Panc1 (cell line): ENCODE measurements around the gene YIF1A. TPM values are rescaled to one million over a fixed set of nuclear protein-coding genes. Genes with fewer than 3 reads are reported as not detected.
"Not testable (repeated sequence)": the region's sequence is repeated elsewhere in the genome, so short reads cannot be mapped to it uniquely, and the experiment has no call there.

ENCODE experiments used
- ATAC-seq: fragments of 200-7000 bp; cut with Tn5 transposase; 2 replicates; pipeline ENCODE4 v1.9.1; 2020; ENCODE audit warnings: mild to moderate bottlenecking, moderate library complexity
- BruUV-seq: library from RNA; stranded (reverse); fragments of 400-500 nt; replicated peaks from 2 replicates; lab custom pipeline; 2021; lab: Mats Ljungman, UMichigan
- CTCF ChIA-PET: fragments of 300-600 bp; sonication (Branson Sonifier 250); formaldehyde crosslinking; loops from one replicate; lab custom pipeline; 2022; ENCODE audit warnings: antibody characterized with exemption; lab: Charles Lee
- POLR2A ChIA-PET: fragments of 300-600 bp; sonication (Branson Sonifier 250); formaldehyde crosslinking; loops from one replicate; lab custom pipeline; 2022; ENCODE audit warnings: antibody characterized with exemption; lab: Charles Lee
- DNase-seq: peaks from one replicate; pipeline ENCODE4 v3.0.0-alpha.2; 2010; ENCODE audit warnings: low read depth, low spot score
- H3K27ac ChIP-seq: 2 replicates; pipeline ENCODE4 v1.5.1; 2011; ENCODE audit warnings: mild to moderate bottlenecking, low read length, inconsistent platforms
- H3K27me3 ChIP-seq: fragments of 200-500 bp; sonication (Bioruptor generic); 2 replicates; pipeline ENCODE4 v1.6.0; 2014; ENCODE audit warnings: low read length, inconsistent platforms; ENCODE audit not compliant: control insufficient read depth, insufficient read depth
- H3K36me3 ChIP-seq: fragments of 200-500 bp; sonication (Bioruptor generic); 2 replicates; pipeline ENCODE4 v1.5.1; 2014; ENCODE audit warnings: inconsistent platforms, mild to moderate bottlenecking, low read length, moderate library complexity; ENCODE audit not compliant: control insufficient read depth, insufficient read depth
- H3K4me1 ChIP-seq: 2 replicates; pipeline ENCODE4 v1.5.1; 2011; ENCODE audit warnings: inconsistent platforms, mild to moderate bottlenecking, low read length, moderate library complexity; ENCODE audit not compliant: control insufficient read depth, insufficient read depth
- H3K4me3 ChIP-seq, 2 experiments: 2 replicates each; pipeline ENCODE4 v1.5.1; 2011 to 2012; ENCODE audit warnings: low read depth in 2 of 2, low read length in 2 of 2, mild to moderate bottlenecking in 2 of 2, inconsistent platforms in 1 of 2, moderate library complexity in 1 of 2
- H3K9me3 ChIP-seq: fragments of 200-500 bp; sonication (Bioruptor generic); 2 replicates; pipeline ENCODE4 v1.5.1; 2014; ENCODE audit warnings: low read depth, mild to moderate bottlenecking, inconsistent platforms, low read length, moderate library complexity; ENCODE audit not compliant: control insufficient read depth, insufficient read depth
- CTCF ChIP-seq: fragments of 450-650 bp; IDR thresholded peaks from 2 replicates; pipeline ENCODE4 v1.5.1; 2017; ENCODE audit warnings: mild to moderate bottlenecking
- POLR2AphosphoS5 ChIP-seq: IDR thresholded peaks from 2 replicates; pipeline ENCODE4 v1.6.1; 2012; ENCODE audit warnings: mild to moderate bottlenecking, low read depth, low read length, moderate library complexity
- REST ChIP-seq, 2 experiments: IDR thresholded peaks; 2 replicates each; pipeline ENCODE4 v1.6.1; 2011 to 2012; ENCODE audit warnings: low read depth in 2 of 2, control low read depth in 1 of 2, low read length in 1 of 2, mild to moderate bottlenecking in 1 of 2, moderate library complexity in 1 of 2; ENCODE audit not compliant: insufficient read depth in 1 of 2
- SIN3A ChIP-seq: IDR thresholded peaks from 2 replicates; pipeline ENCODE4 v1.6.1; 2012; ENCODE audit warnings: low read depth, mild to moderate bottlenecking, low read length, moderate library complexity, borderline replicate concordance; ENCODE audit not compliant: insufficient read depth
- TCF7L2 ChIP-seq: IDR thresholded peaks from 2 replicates; pipeline ENCODE4 v1.6.1; 2011; ENCODE audit warnings: mild to moderate bottlenecking, low read depth, low read length, inconsistent platforms
- in situ Hi-C: cut with HindIII; loops from 2 replicates; pipeline ENCODE4 v1.10.0; 2016; ENCODE audit warnings: low sequenced_read_pairs, low pct_unique_long_range_greater_than_20kb
- intact Hi-C: fragments of 100-400 bp; cut with micrococcal nuclease; formaldehyde crosslinking; loops from one replicate; pipeline ENCODE4 v1.10.0; 2022; ENCODE audit not compliant: unreplicated experiment
- total RNA-seq: library from RNA; stranded (reverse); gene quantifications from one replicate; pipeline ENCODE4 v1.2.1, GENCODE V29; 2021; ENCODE audit not compliant: unreplicated experiment

Gene YIF1A
- total RNA-seq, 1 experiment from 2014 or later = 196 TPM

- Histone ChIP-seq H3K27ac (no peak overlapping the region), H3K4me1 (peaks cover 13% of the 10 kb centered on the region), H3K9me3 (no peaks in the 10 kb centered on the region), H3K36me3 (no peaks in the 10 kb centered on the region), H3K4me3 (no peak overlapping the region), H3K27me3 (no peaks in the 10 kb centered on the region)
- intact Hi-C loops = no loop called here
- POLR2A ChIA-PET = interaction anchor here (0.7 kb wide), 1 partner anchor 12 kb away, joined by 3 read pairs; no protein-coding TSS in a partner anchor
- DNase-seq (no peak), ATAC-seq (no peak)
- no peak for TF ChIP-seq REST (IDR thresholded peaks at IDR 0.05; ENCODE audit: insufficient read depth in 1 of 2, low read depth in 2 of 2, low read length in 1 of 2)
- TF ChIP-seq CTCF = no peak
- TF ChIP-seq SIN3A = no peak
- no peak for TF ChIP-seq POLR2AphosphoS5
- TF ChIP-seq TCF7L2 = no peak
- in situ Hi-C loops = no loop called here
- CTCF ChIA-PET = no interaction called here
- BruUV-seq = no TSS peak
Observed at GRCh38 chr11:66322732-66323427, 33.9 kb upstream of the YIF1A start.

- in situ Hi-C loops (no loop called here), intact Hi-C loops (no loop called here)
- TF ChIP-seq POLR2AphosphoS5 (no peak), CTCF (no peak), SIN3A (no peak), REST (IDR thresholded peaks at IDR 0.05; ENCODE audit: insufficient read depth in 1 of 2, low read depth in 2 of 2, low read length in 1 of 2) (no peak), TCF7L2 (no peak)
- POLR2A ChIA-PET = interaction anchor here (0.5 kb wide), 1 partner anchor 38 kb away, joined by 3 read pairs; no protein-coding TSS in a partner anchor
- H3K9me3 ChIP-seq = no peaks in the 10 kb centered on the region
- no peaks in the 10 kb centered on the region for H3K27me3 ChIP-seq
- no peaks in the 10 kb centered on the region for H3K36me3 ChIP-seq
- CTCF ChIA-PET = interaction anchor here (0.6 kb wide), 1 partner anchor 64 kb away, joined by 4 read pairs; no protein-coding TSS in a partner anchor
- DNase-seq (no peak), ATAC-seq (no peak)
- H3K4me1 ChIP-seq = peaks cover 10% of the 10 kb centered on the region
- H3K4me3 ChIP-seq = no peak overlapping the region
- no peak overlapping the region for H3K27ac ChIP-seq
- BruUV-seq = no TSS peak
Observed at GRCh38 chr11:66321606-66322005, 32.7 kb upstream of the YIF1A start.

GRCh38 chr11:66320748-66321147, 31.8 kb upstream of the YIF1A start:
- H3K4me3 ChIP-seq, CTCF ChIA-PET, intact Hi-C loops, DNase-seq, in situ Hi-C loops, H3K27ac ChIP-seq, ATAC-seq, H3K27me3 ChIP-seq, BruUV-seq, POLR2A ChIA-PET, H3K36me3 ChIP-seq, H3K9me3 ChIP-seq, H3K4me1 ChIP-seq: not testable (repeated sequence)
